Fibroblast of skin of abdomen (primary cell): Measurements from ENCODE around the gene TPCN2.

Experiments used
- DNase-seq: peaks from one replicate; pipeline ENCODE4 v3.0.0-alpha.2; 2013

Gene TPCN2

DNA sequence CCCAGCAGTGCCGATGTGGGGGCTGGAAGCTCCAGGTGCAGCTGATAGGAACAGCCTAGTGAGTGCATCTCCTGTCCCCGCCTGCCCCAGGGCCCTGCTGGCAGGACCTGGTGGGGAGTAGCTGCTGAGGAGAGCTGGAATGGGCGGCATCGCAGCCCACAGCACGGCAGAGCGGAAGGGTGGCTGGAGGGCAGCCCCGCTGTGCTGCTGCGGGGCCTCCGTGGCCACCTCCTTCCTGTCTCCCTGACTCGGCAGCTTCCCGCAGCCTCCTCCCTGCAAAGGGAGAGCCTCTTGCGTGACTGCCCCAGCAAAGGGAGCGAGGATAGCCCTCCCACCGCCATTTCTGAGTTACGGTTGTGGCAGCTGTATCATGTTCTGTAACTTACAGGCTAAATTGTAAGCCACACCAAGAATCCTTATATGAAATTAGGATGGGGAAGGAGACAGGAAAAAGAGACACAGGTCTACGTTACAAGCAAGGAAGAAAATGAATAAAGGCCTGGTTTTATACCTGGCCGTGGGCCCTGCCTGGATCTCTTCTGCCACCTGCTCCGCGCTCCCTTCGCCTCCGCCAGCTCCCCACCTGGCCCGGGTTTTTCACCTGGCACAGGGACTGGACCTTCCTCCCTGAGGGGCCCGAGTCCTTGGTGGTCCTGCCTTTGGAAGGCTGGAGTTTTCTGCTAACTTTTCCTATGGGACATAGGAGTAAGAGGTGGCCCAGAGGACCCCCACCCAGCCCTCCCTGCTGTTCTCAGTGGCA lies 10.0 kb downstream of the TPCN2 start:
- no peak for DNase-seq

DNA sequence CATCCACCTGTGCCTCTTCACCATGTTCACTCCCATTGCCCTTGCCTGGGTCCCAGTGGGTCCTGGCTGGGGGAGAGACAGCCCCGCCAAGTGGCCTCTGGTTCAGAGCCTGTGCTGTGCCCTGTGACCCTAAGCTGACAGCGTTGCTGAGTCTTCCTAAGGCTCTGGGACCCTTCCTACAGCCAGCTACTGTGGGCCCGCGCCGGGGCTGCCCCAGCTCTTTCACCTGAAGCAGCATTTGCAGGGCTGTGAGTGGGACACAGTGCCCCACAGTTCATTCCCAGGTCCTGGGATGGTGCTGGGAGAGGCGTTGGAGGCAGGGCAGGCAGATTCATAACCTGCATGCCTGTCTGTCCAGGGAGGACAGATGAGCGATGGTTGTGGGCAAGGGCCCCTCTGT lies 10.7 kb downstream of the TPCN2 start:
- DNase-seq: no peak

DNA sequence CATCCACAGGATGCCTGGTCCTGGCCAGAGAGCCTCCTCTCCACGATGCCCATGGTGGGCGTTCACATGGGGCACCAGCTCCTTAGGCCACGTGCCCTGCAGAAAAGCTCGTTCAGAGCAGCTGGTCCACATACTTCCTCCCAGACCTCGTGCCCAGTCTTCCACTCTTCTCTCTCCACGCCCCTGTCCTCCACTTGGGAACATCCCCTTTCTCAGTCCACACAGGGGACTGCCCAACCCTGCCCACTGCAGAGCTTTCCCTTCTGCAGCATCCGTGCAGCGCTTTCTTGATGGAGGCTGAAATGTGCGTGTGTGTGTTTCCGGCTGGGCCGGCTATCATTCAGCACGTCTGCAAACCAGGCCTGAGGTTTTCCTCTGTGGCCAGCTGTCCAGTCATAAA lies 11.3 kb downstream of the TPCN2 start:
- DNase-seq: no peak

- no peak for DNase-seq
Observed at GRCh38 chr11:69060806-69061712, 12.3 kb downstream of the TPCN2 start.

GRCh38 chr11:69061713-69062053 lies 13.0 kb downstream of the TPCN2 start:
- DNase-seq: no peak

DNA sequence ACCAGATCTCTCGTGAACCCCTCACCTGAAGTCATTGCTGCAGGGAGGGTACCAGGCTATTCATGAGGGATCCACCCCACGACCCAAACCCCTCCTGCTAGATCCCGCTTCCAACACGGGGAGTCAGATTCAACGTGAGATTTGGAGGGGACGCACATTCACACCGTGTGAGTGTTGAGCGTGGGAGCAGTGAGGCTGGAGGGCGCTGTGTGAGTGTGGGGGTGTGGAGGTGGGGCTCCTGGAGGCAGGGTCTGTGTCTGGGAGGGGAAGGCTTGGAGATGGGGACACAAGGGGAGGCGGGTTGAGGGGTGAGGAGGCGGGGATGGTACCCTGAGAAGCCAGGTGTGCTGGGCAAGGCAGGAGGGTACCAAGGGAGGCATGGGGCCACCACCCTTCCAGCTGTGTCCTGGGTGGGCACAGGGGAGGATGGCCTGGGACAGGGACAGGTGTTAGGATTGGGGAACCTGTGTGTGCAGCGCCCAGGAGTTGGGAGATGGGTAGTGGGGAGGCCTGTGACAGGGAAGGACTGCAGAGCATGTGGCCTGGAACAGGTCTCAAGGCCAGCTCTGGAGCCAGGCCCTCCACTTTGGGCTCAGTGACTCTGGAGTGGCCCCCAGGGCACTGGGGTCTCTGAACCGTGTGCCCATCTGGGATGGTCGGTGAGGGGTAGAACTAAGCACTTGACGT lies 13.6 kb downstream of the TPCN2 start:
- DNase-seq: no peak

GRCh38 chr11:69062873-69063651 lies 14.3 kb downstream of the TPCN2 start:
- no peak for DNase-seq

GRCh38 chr11:69063652-69064260 lies 15.0 kb downstream of the TPCN2 start:
- DNase-seq: no peak

GRCh38 chr11:69064394-69064957 lies 15.7 kb downstream of the TPCN2 start:
- DNase-seq: no peak

DNA sequence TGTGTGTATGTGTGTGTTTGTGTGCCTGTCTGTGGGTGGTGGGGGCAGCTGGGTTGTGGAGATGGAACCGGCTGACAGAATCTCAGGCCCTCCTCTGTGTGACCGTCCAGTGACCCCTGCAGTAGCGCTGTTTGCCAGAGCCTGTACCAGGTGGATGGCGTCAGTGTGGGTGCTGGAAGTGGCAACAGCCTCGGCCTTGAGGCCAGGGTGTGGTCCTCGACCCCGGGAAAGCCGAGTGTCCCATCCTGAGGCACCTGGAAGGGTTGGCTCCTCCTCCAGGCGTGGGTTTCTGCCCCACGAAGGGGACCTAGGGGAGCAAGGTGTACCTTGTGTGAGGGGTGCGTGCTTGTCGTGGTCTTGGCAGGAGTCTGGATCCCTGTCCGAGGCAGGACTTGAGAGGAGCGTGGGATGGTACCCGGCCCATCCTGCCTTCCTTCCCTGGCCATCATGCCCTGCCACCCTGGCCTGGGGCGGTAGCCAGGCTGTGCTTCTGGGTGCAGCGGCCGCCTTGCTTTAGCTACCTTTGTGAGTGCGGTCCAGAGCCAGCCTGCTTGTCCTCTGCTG lies 16.5 kb downstream of the TPCN2 start:
- DNase-seq: no peak

GRCh38 chr11:69066122-69067112 lies 17.7 kb downstream of the TPCN2 start:
- no peak for DNase-seq

- no peak for DNase-seq
Observed at GRCh38 chr11:69067200-69067599, 18.5 kb downstream of the TPCN2 start.

- no peak for DNase-seq
Observed at GRCh38 chr11:69071086-69071800, 22.5 kb downstream of the TPCN2 start.

GRCh38 chr11:69071956-69072355 lies 23.2 kb downstream of the TPCN2 start:
- DNase-seq: no peak

DNA sequence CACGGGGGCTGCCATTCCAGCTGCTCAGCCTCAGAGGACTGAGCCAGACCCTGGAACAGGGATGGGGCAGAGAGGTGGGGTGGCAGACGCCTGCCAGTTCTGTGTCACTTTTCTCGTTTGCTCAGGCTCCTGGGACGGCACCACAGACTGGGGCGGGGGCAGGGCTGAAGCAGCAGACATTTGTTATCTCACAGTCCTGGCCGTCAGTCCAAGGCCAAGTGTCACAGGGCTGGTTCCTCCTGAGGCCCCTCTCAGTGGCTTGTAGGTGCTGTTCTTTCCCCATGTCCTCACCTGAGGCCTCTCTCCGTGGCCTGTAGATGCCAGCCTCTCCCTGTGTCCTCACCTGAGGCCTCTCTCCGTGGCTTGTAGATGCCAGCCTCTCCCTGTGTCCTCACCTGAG lies 24.7 kb downstream of the TPCN2 start:
- DNase-seq: no peak

- no peak for DNase-seq
Observed at GRCh38 chr11:69074375-69075140, 25.8 kb downstream of the TPCN2 start.

- DNase-seq: peak; percentile 85
Observed at GRCh38 chr11:69075421-69076128, 26.8 kb downstream of the TPCN2 start.
